Chondrocyte (in vitro differentiated cells): Measurements from ENCODE around the gene KIRREL3. TPM values are rescaled to one million over a fixed set of nuclear protein-coding genes. Genes with fewer than 3 reads are reported as not detected.

Experiments
- DNase-seq: peaks from one replicate; pipeline ENCODE4 v3.0.0; 2021; ENCODE audit warnings: mixed read lengths, low spot score
- H3K27ac Mint-ChIP-seq: one replicate; pipeline ENCODE4 v1.8.0; 2021; ENCODE audit warnings: mild to moderate bottlenecking, moderate library complexity, mixed read lengths; ENCODE audit not compliant: unreplicated experiment
- H3K27me3 Mint-ChIP-seq: 2 replicates; pipeline ENCODE4 v1.8.0; 2021; ENCODE audit warnings: low read depth, mixed read lengths
- H3K36me3 Mint-ChIP-seq: 2 replicates; pipeline ENCODE4 v1.8.0; 2021; ENCODE audit warnings: low read depth, mixed read lengths
- H3K4me1 Mint-ChIP-seq: 2 replicates; pipeline ENCODE4 v1.8.0; 2021; ENCODE audit warnings: low read depth, mild to moderate bottlenecking, mixed read lengths
- H3K4me3 Mint-ChIP-seq: one replicate; pipeline ENCODE4 v1.8.0; 2021; ENCODE audit warnings: mild to moderate bottlenecking, moderate library complexity, mixed read lengths; ENCODE audit not compliant: unreplicated experiment
- H3K9me3 Mint-ChIP-seq: 2 replicates; pipeline ENCODE4 v1.8.0; 2021; ENCODE audit warnings: low read depth, mixed read lengths
- CTCF ChIP-seq: fragments of 200-600 bp; sonication (generic); IDR thresholded peaks from 2 replicates; pipeline ENCODE4 v1.5.0; 2021; ENCODE audit warnings: antibody characterized with exemption, mild to moderate bottlenecking, moderate library complexity
- total RNA-seq: library from RNA; stranded (reverse); gene quantifications from 3 replicates; pipeline ENCODE4 v1.2.1, GENCODE V29; 2021

KIRREL3 gene
- total RNA-seq, 1 donor from 2014 or later, result 1.2 TPM

- no peak for DNase-seq
- H3K27me3 Mint-ChIP-seq, result no peaks in the 10 kb centered on the region
- peaks cover 49% of the 10 kb centered on the region for H3K4me1 Mint-ChIP-seq
- no peaks in the 10 kb centered on the region for H3K36me3 Mint-ChIP-seq
- H3K4me3 Mint-ChIP-seq, result no peak overlapping the region
- no peak for TF ChIP-seq CTCF
- peak overlapping the region; percentile 94 for H3K27ac Mint-ChIP-seq
- no peaks in the 10 kb centered on the region for H3K9me3 Mint-ChIP-seq
Measured at GRCh38 chr11:126637795-126638175, 362.8 kb downstream of the KIRREL3 start.

GRCh38 chr11:126636911-126637794, 363.4 kb downstream of the KIRREL3 start:
- no peaks in the 10 kb centered on the region for H3K9me3 Mint-ChIP-seq
- H3K27ac Mint-ChIP-seq, result peak overlapping the region; percentile 94
- no peak for TF ChIP-seq CTCF
- H3K36me3 Mint-ChIP-seq, result no peaks in the 10 kb centered on the region
- DNase-seq, result no peak
- no peaks in the 10 kb centered on the region for H3K27me3 Mint-ChIP-seq
- peak overlapping the region; percentile 14 for H3K4me3 Mint-ChIP-seq
- peaks cover 49% of the 10 kb centered on the region for H3K4me1 Mint-ChIP-seq

GRCh38 chr11:126635511-126635910, 365.1 kb downstream of the KIRREL3 start:
- Mint-ChIP-seq H3K9me3 (no peaks in the 10 kb centered on the region), H3K27ac (no peak overlapping the region), H3K27me3 (no peaks in the 10 kb centered on the region), H3K36me3 (no peaks in the 10 kb centered on the region), H3K4me1 (peaks cover 49% of the 10 kb centered on the region), H3K4me3 (no peak overlapping the region)
- no peak for TF ChIP-seq CTCF
- no peak for DNase-seq

- no peak for TF ChIP-seq CTCF
- H3K27ac Mint-ChIP-seq, result no peak overlapping the region
- no peaks in the 10 kb centered on the region for H3K36me3 Mint-ChIP-seq
- no peaks in the 10 kb centered on the region for H3K9me3 Mint-ChIP-seq
- H3K4me3 Mint-ChIP-seq, result no peak overlapping the region
- DNase-seq, result no peak
- no peaks in the 10 kb centered on the region for H3K27me3 Mint-ChIP-seq
- peaks cover 45% of the 10 kb centered on the region for H3K4me1 Mint-ChIP-seq
Measured at GRCh38 chr11:126634963-126635362, 365.6 kb downstream of the KIRREL3 start.

GRCh38 chr11:126633330-126633729, 367.2 kb downstream of the KIRREL3 start:
- H3K27ac Mint-ChIP-seq, result no peak overlapping the region
- peaks cover 33% of the 10 kb centered on the region for H3K4me1 Mint-ChIP-seq
- no peaks in the 10 kb centered on the region for H3K9me3 Mint-ChIP-seq
- no peaks in the 10 kb centered on the region for H3K36me3 Mint-ChIP-seq
- H3K27me3 Mint-ChIP-seq, result no peaks in the 10 kb centered on the region
- TF ChIP-seq CTCF, result no peak
- no peak overlapping the region for H3K4me3 Mint-ChIP-seq
- DNase-seq, result no peak
